GM12892 (cell line): ENCODE results near the gene MAP2K4.

ENCODE experiments used
- DNase-seq: peaks from one replicate; pipeline ENCODE4 v3.0.0; 2011; ENCODE audit not compliant: insufficient read length
- FAIRE-seq: peaks from 2 replicates; lab custom pipeline; 2011; peaks lifted over from hg19 to GRCh38; lab: Jason Lieb, UNC
- POLR2A ChIP-seq: IDR thresholded peaks from 2 replicates; pipeline ENCODE4 v1.6.1; 2011; ENCODE audit warnings: low read depth, low read length, control low read depth
- POLR2AphosphoS5 ChIP-seq: IDR thresholded peaks from 2 replicates; pipeline ENCODE4 v1.6.1; 2011; ENCODE audit warnings: low read depth, low read length, control low read depth
- TAF1 ChIP-seq: IDR thresholded peaks from 2 replicates; pipeline ENCODE4 v1.6.1; 2011; ENCODE audit warnings: low read depth, mild to moderate bottlenecking, control low read depth, low read length, borderline replicate concordance

The MAP2K4 gene

GRCh38 chr17:11999696-12000095 lies 21.0 kb upstream of the MAP2K4 start:
- no peak for DNase-seq
- no peak for FAIRE-seq

GRCh38 chr17:12007466-12007865 lies 13.2 kb upstream of the MAP2K4 start:
- no peak for DNase-seq
- no peak for TF ChIP-seq TAF1
- FAIRE-seq, result no peak

More at GRCh38 chr17:11999696-12000095, 21.0 kb upstream of the MAP2K4 start:
- TF ChIP-seq TAF1 (no peak), POLR2AphosphoS5 (no peak), POLR2A (no peak)

- peak; percentile 27 for FAIRE-seq
- DNase-seq, result no peak
Measured at GRCh38 chr17:12021623-12022140, 1.0 kb downstream of the MAP2K4 start.

GRCh38 chr17:12022310-12022709 lies 1.6 kb downstream of the MAP2K4 start:
- TF ChIP-seq POLR2AphosphoS5 (no peak), POLR2A (no peak), TAF1 (no peak)
- FAIRE-seq, result peak; percentile 44
- no peak for DNase-seq

More at GRCh38 chr17:12021623-12022140, 1.0 kb downstream of the MAP2K4 start:
- TF ChIP-seq TAF1 (no peak), POLR2A (no peak), POLR2AphosphoS5 (no peak)

GRCh38 chr17:12024327-12024726 lies 3.6 kb downstream of the MAP2K4 start:
- FAIRE-seq (no peak), DNase-seq (no peak)
- TF ChIP-seq POLR2A (no peak), POLR2AphosphoS5 (no peak), TAF1 (no peak)

DNA sequence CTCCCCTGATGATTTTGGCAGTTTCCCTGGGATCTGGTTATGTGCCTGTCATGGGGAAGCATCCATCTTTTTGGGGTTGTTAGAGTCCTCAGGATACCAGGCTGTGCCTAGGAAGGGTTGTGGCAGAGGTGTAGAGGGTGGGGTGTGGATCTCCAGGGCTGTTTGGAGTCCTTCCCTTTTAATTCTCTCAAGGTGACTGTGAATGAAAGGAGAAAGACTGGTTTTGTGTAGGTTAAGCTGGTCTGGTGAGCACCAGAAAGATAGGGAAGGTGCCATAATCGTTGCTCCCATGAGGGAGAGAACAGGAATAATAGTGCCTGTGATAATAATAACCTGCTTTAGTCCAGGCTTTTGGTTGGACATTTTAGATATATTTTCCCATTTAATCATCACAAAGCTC lies 7.0 kb downstream of the MAP2K4 start:
- TF ChIP-seq POLR2A (no peak), POLR2AphosphoS5 (no peak), TAF1 (no peak)
- FAIRE-seq (no peak), DNase-seq (no peak)

DNA sequence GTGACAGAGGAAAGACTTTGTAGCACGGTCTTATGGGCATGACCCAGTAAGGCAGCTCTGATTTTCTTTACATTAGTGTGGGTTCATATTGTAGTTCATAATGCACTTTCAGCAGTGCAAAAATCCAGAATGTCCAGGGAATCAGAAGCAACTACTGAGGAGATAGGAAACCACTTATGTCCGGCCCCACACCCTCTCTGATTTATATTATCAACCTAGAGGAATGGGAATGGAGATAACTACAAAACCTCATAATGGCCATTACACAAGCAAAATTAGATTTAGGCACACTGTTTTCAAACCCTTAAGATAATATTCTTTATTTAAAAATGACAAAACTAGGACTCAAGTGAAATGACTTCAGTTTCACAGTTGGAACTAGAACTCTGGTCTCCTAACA lies 7.9 kb downstream of the MAP2K4 start:
- TF ChIP-seq POLR2A (no peak), POLR2AphosphoS5 (no peak), TAF1 (no peak)
- FAIRE-seq (no peak), DNase-seq (no peak)

DNA sequence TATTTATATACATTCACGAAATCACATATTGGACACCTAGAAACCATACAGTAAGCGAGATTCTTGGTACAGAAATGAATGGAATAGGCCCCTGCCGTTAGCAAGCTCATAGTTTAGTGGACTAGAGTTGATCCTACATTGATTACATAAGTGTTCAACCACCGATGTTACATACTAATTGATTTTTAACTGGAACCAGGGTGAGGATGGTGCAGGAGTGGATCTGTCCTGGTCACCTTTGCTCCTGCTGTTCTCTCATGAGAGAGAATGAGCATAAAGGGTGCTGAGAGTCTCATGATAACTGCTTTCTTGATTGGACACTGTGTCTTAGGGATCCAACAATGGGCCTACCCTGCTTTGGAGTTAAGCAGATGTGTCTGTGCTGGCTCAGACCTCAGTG lies 13.9 kb downstream of the MAP2K4 start:
- TF ChIP-seq POLR2A (no peak), TAF1 (no peak)
- no peak for FAIRE-seq
- DNase-seq, result no peak

DNA sequence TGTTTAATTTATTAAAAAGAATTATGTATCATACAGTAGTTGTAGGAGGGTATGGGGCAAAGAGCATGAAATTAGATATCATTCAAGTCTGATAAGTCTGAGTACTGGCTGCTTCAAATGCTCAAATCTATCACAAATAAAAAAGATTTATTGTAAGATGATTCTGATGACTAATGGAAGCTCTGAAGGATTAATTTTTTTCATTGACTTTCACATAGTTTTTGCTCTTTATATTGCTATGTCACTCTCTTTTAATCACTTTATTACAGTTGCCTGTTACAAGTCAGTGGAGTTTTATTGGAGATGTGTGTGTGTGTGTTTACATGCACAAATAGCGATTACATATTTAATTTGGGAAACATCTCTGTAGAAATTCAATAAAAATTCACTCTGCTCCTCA lies 15.0 kb downstream of the MAP2K4 start:
- DNase-seq, result no peak
- no peak for TF ChIP-seq POLR2AphosphoS5
- no peak for TF ChIP-seq TAF1
- no peak for TF ChIP-seq POLR2A
- FAIRE-seq, result no peak

- no peak for FAIRE-seq
- TF ChIP-seq POLR2AphosphoS5 (no peak), POLR2A (no peak), TAF1 (no peak)
Measured at GRCh38 chr17:12037970-12038369, 17.3 kb downstream of the MAP2K4 start.

GRCh38 chr17:12040478-12040877 lies 19.8 kb downstream of the MAP2K4 start:
- DNase-seq (no peak), FAIRE-seq (no peak)
- TF ChIP-seq POLR2A, result no peak

More at GRCh38 chr17:12037970-12038369, 17.3 kb downstream of the MAP2K4 start:
- no peak for DNase-seq

DNA sequence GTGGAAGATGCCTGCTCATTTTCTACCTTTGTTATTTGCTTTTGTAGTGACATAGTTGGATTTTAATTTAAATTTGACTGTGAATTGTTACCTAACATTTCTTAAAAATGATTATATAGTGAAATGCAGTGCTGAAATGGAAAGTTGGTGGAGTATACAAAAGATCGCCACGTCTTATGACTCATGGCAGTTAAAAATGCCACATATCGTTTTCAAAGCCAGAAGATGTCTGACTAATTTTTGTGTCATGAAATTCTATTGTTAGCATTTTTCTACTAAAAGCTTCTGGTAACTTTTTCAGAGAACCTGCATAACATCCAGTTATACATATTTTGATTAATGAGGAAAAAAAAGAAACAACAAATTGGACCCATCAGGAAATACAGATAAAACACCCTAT lies 20.6 kb downstream of the MAP2K4 start:
- FAIRE-seq (no peak), DNase-seq (no peak)
- TF ChIP-seq POLR2AphosphoS5 (no peak), TAF1 (no peak), POLR2A (no peak)

DNA sequence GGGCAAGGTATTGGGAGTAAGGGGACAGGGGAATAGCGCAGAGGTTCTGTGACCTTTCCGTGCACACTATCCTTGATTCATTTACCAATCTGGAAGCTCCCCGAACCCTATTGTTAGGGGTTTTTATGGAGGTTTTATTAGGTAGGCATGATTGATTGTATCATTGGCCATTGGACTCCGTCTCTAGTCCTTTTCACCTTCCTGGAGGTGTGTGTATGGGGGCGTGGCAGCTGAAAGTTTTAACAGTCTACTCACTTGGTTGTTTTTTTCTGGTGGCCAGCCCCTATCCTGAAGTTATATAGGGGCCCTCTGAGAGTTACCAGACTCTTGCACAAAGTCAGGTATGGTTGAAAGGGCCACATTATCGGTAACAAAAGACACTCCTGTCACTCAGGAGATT lies 23.0 kb downstream of the MAP2K4 start:
- DNase-seq (no peak), FAIRE-seq (no peak)
- TF ChIP-seq POLR2AphosphoS5, result no peak
- no peak for TF ChIP-seq POLR2A
- no peak for TF ChIP-seq TAF1

- no peak for TF ChIP-seq POLR2AphosphoS5
- no peak for TF ChIP-seq TAF1
- TF ChIP-seq POLR2A, result no peak
- FAIRE-seq, result no peak
- no peak for DNase-seq
Measured at GRCh38 chr17:12046786-12047185, 26.1 kb downstream of the MAP2K4 start.
